Activated CD8-positive, alpha-beta T cell treated with anti-CD3 and anti-CD28 coated beads for 36 hours (primary cell): ENCODE results near the gene RPL13A. TPM values are rescaled to one million over a fixed set of nuclear protein-coding genes. Genes with fewer than 3 reads are reported as not detected.
A peak's percentile ranks its signal among the peaks of the same experiment; 100 is the strongest.

Experiments
- ATAC-seq: fragments of 200-7000 bp; cut with Tn5 transposase; one replicate; pipeline ENCODE4 v1.10.0; 2021; ENCODE audit warnings: mild to moderate bottlenecking, moderate library complexity
- CTCF ChIA-PET: fragments of 350-600 bp; sonication (Branson Sonifier 250); formaldehyde crosslinking; loops from one replicate; lab custom pipeline; 2021; ENCODE audit warnings: antibody characterized with exemption; lab: Charles Lee
- POLR2A ChIA-PET: fragments of 350-600 bp; sonication (Branson Sonifier 250); formaldehyde crosslinking; loops from one replicate; lab custom pipeline; 2021; ENCODE audit warnings: antibody characterized with exemption; lab: Charles Lee
- DNase-seq: peaks from one replicate; pipeline ENCODE4 v3.0.0-alpha.2; 2020
- H3K27ac Mint-ChIP-seq: one replicate; pipeline ENCODE4 v1.8.0; 2021; ENCODE audit warnings: mild to moderate bottlenecking, mixed read lengths
- H3K27me3 Mint-ChIP-seq: one replicate; pipeline ENCODE4 v1.8.0; 2021; ENCODE audit warnings: mixed read lengths
- H3K36me3 Mint-ChIP-seq: one replicate; pipeline ENCODE4 v1.8.0; 2021; ENCODE audit warnings: low read depth, mixed read lengths
- H3K4me1 Mint-ChIP-seq: one replicate; pipeline ENCODE4 v1.8.0; 2021; ENCODE audit warnings: low read depth, mixed read lengths
- H3K4me3 Mint-ChIP-seq: one replicate; pipeline ENCODE4 v1.8.0; 2021; ENCODE audit warnings: mild to moderate bottlenecking, moderate library complexity, mixed read lengths
- H3K9me3 Mint-ChIP-seq: one replicate; pipeline ENCODE4 v1.8.0; 2021; ENCODE audit warnings: mixed read lengths
- intact Hi-C: fragments of 100-400 bp; cut with micrococcal nuclease; formaldehyde crosslinking; loops from one replicate; pipeline ENCODE4 v1.10.0; 2022
- total RNA-seq, 2 experiments: library from RNA; stranded (reverse); gene quantifications; one replicate each; pipeline ENCODE4 v1.2.3, GENCODE V29; 2021
- TF ChIP-seq, protein P1 (sequence below): fragments of 200-600 bp; IDR thresholded peaks from one replicate; pipeline ENCODE4 v1.8.0; 2022; ENCODE audit warnings: antibody characterized with exemption, mild to moderate bottlenecking

RPL13A gene
- total RNA-seq, 2 experiments from 2014 or later, result 4,285 to 4,329 TPM

DNA sequence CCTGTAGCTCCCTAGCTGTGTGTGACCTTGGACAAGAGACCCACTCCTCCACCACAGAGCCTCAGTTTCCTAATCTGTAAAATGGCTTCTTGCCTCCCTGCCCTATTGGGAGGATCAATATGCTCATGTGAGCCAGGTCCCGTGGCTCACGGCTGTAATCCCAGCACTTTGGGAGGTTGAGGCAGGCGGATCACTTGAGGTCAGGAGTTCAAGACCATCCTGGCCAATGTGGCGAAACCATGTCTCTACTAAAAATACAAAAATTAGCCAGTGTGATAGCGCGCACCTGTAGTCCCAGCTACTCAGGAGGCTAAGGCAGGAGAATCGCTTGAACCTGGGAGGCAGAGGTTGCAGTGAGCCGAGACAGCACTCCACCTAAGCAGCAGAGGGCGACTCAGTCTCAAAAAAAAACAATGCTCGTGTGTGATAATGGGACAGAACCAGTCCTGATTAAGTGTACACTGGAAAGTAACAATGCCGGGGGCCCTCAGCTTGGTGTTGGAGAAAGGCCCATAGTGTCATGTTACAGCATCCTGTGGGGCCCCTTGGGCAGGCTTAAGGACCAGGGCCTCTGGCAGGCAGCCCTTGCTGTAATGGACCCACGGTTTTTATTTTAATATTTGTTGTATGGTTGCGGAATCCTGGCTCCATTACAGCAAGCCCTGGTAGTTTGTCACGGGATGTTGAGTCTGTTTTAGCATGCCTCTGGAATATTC lies 15.6 kb downstream of the RPL13A start:
- peak; percentile 60 for DNase-seq
- H3K27me3 Mint-ChIP-seq, result no peaks in the 10 kb centered on the region
- no peak for ATAC-seq

GRCh38 chr19:49503582-49503962 lies 16.2 kb downstream of the RPL13A start:
- Mint-ChIP-seq H3K27me3 (no peaks in the 10 kb centered on the region), H3K4me1 (peaks cover 38% of the 10 kb centered on the region), H3K36me3 (peaks cover 20% of the 10 kb centered on the region), H3K9me3 (no peaks in the 10 kb centered on the region), H3K4me3 (no peak overlapping the region), H3K27ac (no peak overlapping the region)
- TF ChIP-seq, protein P1, sequence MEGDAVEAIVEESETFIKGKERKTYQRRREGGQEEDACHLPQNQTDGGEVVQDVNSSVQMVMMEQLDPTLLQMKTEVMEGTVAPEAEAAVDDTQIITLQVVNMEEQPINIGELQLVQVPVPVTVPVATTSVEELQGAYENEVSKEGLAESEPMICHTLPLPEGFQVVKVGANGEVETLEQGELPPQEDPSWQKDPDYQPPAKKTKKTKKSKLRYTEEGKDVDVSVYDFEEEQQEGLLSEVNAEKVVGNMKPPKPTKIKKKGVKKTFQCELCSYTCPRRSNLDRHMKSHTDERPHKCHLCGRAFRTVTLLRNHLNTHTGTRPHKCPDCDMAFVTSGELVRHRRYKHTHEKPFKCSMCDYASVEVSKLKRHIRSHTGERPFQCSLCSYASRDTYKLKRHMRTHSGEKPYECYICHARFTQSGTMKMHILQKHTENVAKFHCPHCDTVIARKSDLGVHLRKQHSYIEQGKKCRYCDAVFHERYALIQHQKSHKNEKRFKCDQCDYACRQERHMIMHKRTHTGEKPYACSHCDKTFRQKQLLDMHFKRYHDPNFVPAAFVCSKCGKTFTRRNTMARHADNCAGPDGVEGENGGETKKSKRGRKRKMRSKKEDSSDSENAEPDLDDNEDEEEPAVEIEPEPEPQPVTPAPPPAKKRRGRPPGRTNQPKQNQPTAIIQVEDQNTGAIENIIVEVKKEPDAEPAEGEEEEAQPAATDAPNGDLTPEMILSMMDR, result no peak
- POLR2A ChIA-PET, result interaction anchor here (0.9 to 1.3 kb wide), 2 partner anchors 37 to 62 kb away, joined by 3 to 5 read pairs; no protein-coding TSS in a partner anchor
- CTCF ChIA-PET, result interaction anchor here (0.9 to 10.8 kb wide), 10 partner anchors 8 to 169 kb away, joined by 3 to 232 read pairs (median 4); partner anchors contain the start of gene RCN3
- DNase-seq, result no peak
- no peak for ATAC-seq
- intact Hi-C loops, result loop anchor here (2.0 kb wide), 2 partner anchors 43 to 67 kb away; no protein-coding TSS in a partner anchor

More for the DNA sequence above, 15.6 kb downstream of the RPL13A start:
- H3K4me3 Mint-ChIP-seq, result no peak overlapping the region
- no peaks in the 10 kb centered on the region for H3K9me3 Mint-ChIP-seq
- TF ChIP-seq, protein P1, result peak; percentile 48
- H3K36me3 Mint-ChIP-seq, result peaks cover 25% of the 10 kb centered on the region
- intact Hi-C loops, result loop anchor here (2.0 kb wide), 2 partner anchors 44 to 68 kb away; no protein-coding TSS in a partner anchor
- POLR2A ChIA-PET, result interaction anchor here (0.5 to 1.3 kb wide), 3 partner anchors 32 to 62 kb away, joined by 3 to 5 read pairs (median 3); no protein-coding TSS in a partner anchor
- CTCF ChIA-PET, result interaction anchor here (0.9 to 10.8 kb wide), 10 partner anchors 8 to 170 kb away, joined by 3 to 232 read pairs (median 4); partner anchors contain the start of gene RCN3
- H3K4me1 Mint-ChIP-seq, result peaks cover 41% of the 10 kb centered on the region
- H3K27ac Mint-ChIP-seq, result no peak overlapping the region

GRCh38 chr19:49506575-49507105 lies 19.2 kb downstream of the RPL13A start:
- ChIA-PET CTCF (interaction anchor here (0.8 to 10.8 kb wide), 18 partner anchors 9 to 172 kb away, joined by 3 to 232 read pairs (median 4); partner anchors contain the start of genes NOSIP and RCN3), POLR2A (interaction anchor here (0.6 to 2.3 kb wide), 4 partner anchors 40 to 128 kb away, joined by 3 to 8 read pairs (median 4); no protein-coding TSS in a partner anchor)
- Mint-ChIP-seq H3K27me3 (no peaks in the 10 kb centered on the region), H3K4me3 (no peak overlapping the region), H3K27ac (no peak overlapping the region), H3K36me3 (no peaks in the 10 kb centered on the region), H3K4me1 (peaks cover 18% of the 10 kb centered on the region), H3K9me3 (no peaks in the 10 kb centered on the region)
- intact Hi-C loops, result no loop called here
- TF ChIP-seq, protein P1, result peak; percentile 96
- ATAC-seq (peak; percentile 93), DNase-seq (peak; percentile 85)

DNA sequence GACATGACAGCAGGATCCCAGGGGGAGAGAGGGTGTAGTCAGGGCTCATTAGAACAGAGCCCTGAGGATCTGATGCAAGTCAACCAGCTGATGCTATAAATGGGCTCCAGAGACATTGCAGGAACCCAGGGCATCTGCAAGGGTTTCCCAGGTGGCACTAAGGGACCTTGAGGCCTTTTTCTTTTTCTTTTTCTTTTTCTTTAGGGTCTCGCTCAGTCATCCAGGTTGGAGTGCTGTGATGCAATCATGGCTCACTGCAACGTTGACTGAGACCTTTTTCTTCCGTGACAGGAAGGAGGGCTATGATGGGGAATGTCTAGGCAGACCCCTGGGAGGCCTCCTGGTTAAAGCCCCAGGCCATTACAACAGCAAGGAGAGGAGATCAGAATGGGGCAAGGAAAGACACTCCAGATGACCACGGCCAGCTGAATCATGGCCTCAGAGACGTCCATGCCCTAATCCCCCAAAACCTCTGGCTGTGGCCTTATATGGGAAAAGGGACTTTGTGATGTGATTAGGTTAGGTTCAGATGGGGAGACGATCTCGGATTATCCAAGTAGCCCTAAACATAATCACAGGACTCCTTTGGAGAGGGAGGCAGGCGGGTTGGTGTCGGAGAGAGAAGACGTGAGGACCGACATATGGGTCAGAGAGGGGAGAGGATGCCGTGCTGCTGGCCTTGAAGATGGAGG lies 20.5 kb downstream of the RPL13A start:
- ChIA-PET CTCF (interaction anchor here (0.9 to 10.8 kb wide), 6 partner anchors 20 to 168 kb away, joined by 3 to 232 read pairs (median 10); partner anchors contain the start of gene RCN3), POLR2A (interaction anchor here (1.0 to 1.5 kb wide), 2 partner anchors 43 to 63 kb away, joined by 4 to 5 read pairs; no protein-coding TSS in a partner anchor)
- DNase-seq (no peak), ATAC-seq (no peak)
- TF ChIP-seq, protein P1, result no peak
- Mint-ChIP-seq H3K36me3 (no peaks in the 10 kb centered on the region), H3K27me3 (no peaks in the 10 kb centered on the region), H3K4me1 (peaks cover 17% of the 10 kb centered on the region), H3K9me3 (no peaks in the 10 kb centered on the region), H3K4me3 (no peak overlapping the region), H3K27ac (no peak overlapping the region)
- intact Hi-C loops, result no loop called here
